Measurements from ENCODE around the gene SCUBE2.

Gene SCUBE2

GRCh38 chr11:9070749-9071491, 20.5 kb downstream of the SCUBE2 start:
- TF ChIP-seq CTCF (IDR thresholded peaks at IDR 0.05; ENCODE audit: low read depth, low read length, missing control alignments): no peak
- H3K4me3 ChIP-seq (replicated peaks; ENCODE audit: low read depth, low read length): no peak overlapping the region
- DNase-seq (ENCODE audit: extremely low read depth, low read depth): no peak

- TF ChIP-seq CTCF (IDR thresholded peaks at IDR 0.05; ENCODE audit: low read depth, low read length, missing control alignments): no peak
- DNase-seq (ENCODE audit: extremely low read depth, low read depth): no peak
- H3K4me3 ChIP-seq (replicated peaks; ENCODE audit: low read depth, low read length): no peak overlapping the region
These were observed 21.4 kb downstream of the SCUBE2 start for GRCh38 chr11:9069862-9070470.

- TF ChIP-seq CTCF (IDR thresholded peaks at IDR 0.05; ENCODE audit: low read depth, low read length, missing control alignments): no peak
- DNase-seq (ENCODE audit: extremely low read depth, low read depth): no peak
- no peak overlapping the region for H3K4me3 ChIP-seq (replicated peaks; ENCODE audit: low read depth, low read length)
These were observed 22.1 kb downstream of the SCUBE2 start for GRCh38 chr11:9069256-9069655.

GRCh38 chr11:9066433-9066925, 24.9 kb downstream of the SCUBE2 start:
- DNase-seq (ENCODE audit: extremely low read depth, low read depth): no peak
- no peak for TF ChIP-seq CTCF (IDR thresholded peaks at IDR 0.05; ENCODE audit: low read depth, low read length, missing control alignments)
- H3K4me3 ChIP-seq (replicated peaks; ENCODE audit: low read depth, low read length): no peak overlapping the region

GRCh38 chr11:9065607-9066432, 25.6 kb downstream of the SCUBE2 start:
- DNase-seq (ENCODE audit: extremely low read depth, low read depth): no peak
- TF ChIP-seq CTCF (IDR thresholded peaks at IDR 0.05; ENCODE audit: low read depth, low read length, missing control alignments): no peak
- no peak overlapping the region for H3K4me3 ChIP-seq (replicated peaks; ENCODE audit: low read depth, low read length)

GRCh38 chr11:9061807-9062206, 29.6 kb downstream of the SCUBE2 start:
- no peak overlapping the region for H3K4me3 ChIP-seq (replicated peaks; ENCODE audit: low read depth, low read length)
- TF ChIP-seq CTCF (IDR thresholded peaks at IDR 0.05; ENCODE audit: low read depth, low read length, missing control alignments): no peak
- DNase-seq (ENCODE audit: extremely low read depth, low read depth): no peak
